ENCODE results near the gene MYT1.
"Not testable (repeated sequence)": the region's sequence is repeated elsewhere in the genome, so short reads cannot be mapped to it uniquely, and the experiment has no call there.

MYT1 gene

GRCh38 chr20:64119681-64120341, 44.4 kb upstream of the MYT1 start:
- Histone ChIP-seq H3F3A (ENCODE audit: insufficient read depth, low read length) (no peaks in the 10 kb centered on the region), H3K9me3 (ENCODE audit: low read length) (no peaks in the 10 kb centered on the region), H3K27ac (ENCODE audit: low read depth, low read length, poor library complexity, severe bottlenecking) (no peak overlapping the region), H3K27me3 (ENCODE audit: insufficient read depth, low read length) (no peaks in the 10 kb centered on the region), H3K9ac (ENCODE audit: low read length) (peak overlapping the region; percentile 19; the same call in 1 of the 2 replicates), H3K4me3 (ENCODE audit: low read depth, low read length, poor library complexity, severe bottlenecking) (peak overlapping the region; percentile 44), H3K4me1 (ENCODE audit: insufficient read depth, low read length, severe bottlenecking) (peaks cover 8% of the 10 kb centered on the region), H3K4me2 (ENCODE audit: low read length) (peak overlapping the region; percentile 65), H3K9me2 (ENCODE audit: low read depth, low read length) (no peaks in the 10 kb centered on the region), H4K20me1 (ENCODE audit: insufficient read depth, low read length) (no peaks in the 10 kb centered on the region), H2AFZ (ENCODE audit: low read length) (no peak overlapping the region), H3K79me2 (ENCODE audit: insufficient read depth, low read length) (no peaks in the 10 kb centered on the region), H3K36me3 (ENCODE audit: insufficient read depth, low read length) (no peaks in the 10 kb centered on the region)
- TF ChIP-seq, protein P1, sequence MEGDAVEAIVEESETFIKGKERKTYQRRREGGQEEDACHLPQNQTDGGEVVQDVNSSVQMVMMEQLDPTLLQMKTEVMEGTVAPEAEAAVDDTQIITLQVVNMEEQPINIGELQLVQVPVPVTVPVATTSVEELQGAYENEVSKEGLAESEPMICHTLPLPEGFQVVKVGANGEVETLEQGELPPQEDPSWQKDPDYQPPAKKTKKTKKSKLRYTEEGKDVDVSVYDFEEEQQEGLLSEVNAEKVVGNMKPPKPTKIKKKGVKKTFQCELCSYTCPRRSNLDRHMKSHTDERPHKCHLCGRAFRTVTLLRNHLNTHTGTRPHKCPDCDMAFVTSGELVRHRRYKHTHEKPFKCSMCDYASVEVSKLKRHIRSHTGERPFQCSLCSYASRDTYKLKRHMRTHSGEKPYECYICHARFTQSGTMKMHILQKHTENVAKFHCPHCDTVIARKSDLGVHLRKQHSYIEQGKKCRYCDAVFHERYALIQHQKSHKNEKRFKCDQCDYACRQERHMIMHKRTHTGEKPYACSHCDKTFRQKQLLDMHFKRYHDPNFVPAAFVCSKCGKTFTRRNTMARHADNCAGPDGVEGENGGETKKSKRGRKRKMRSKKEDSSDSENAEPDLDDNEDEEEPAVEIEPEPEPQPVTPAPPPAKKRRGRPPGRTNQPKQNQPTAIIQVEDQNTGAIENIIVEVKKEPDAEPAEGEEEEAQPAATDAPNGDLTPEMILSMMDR (IDR thresholded peaks at IDR 0.05; ENCODE audit: low read length), result no peak
- no peak for TF ChIP-seq EZH2 (IDR thresholded peaks at IDR 0.05; ENCODE audit: borderline replicate concordance, low read length)

- no peak overlapping the region for H3K4me3 ChIP-seq (ENCODE audit: low read depth, low read length, poor library complexity, severe bottlenecking)
- no peaks in the 10 kb centered on the region for H3K9me2 ChIP-seq (ENCODE audit: low read depth, low read length)
- no peaks in the 10 kb centered on the region for H3K79me2 ChIP-seq (ENCODE audit: insufficient read depth, low read length)
- no peak for TF ChIP-seq EZH2 (IDR thresholded peaks at IDR 0.05; ENCODE audit: borderline replicate concordance, low read length)
- TF ChIP-seq, protein P1 (IDR thresholded peaks at IDR 0.05; ENCODE audit: low read length), result no peak
- H3K4me1 ChIP-seq (ENCODE audit: insufficient read depth, low read length, severe bottlenecking), result peaks cover 8% of the 10 kb centered on the region
- no peak overlapping the region for H3K9ac ChIP-seq (ENCODE audit: low read length)
- no peak overlapping the region for H3K27ac ChIP-seq (ENCODE audit: low read depth, low read length, poor library complexity, severe bottlenecking)
- H3K36me3 ChIP-seq (ENCODE audit: insufficient read depth, low read length), result no peaks in the 10 kb centered on the region
- no peak overlapping the region for H2AFZ ChIP-seq (ENCODE audit: low read length)
- H3F3A ChIP-seq (ENCODE audit: insufficient read depth, low read length), result no peaks in the 10 kb centered on the region
- no peaks in the 10 kb centered on the region for H3K27me3 ChIP-seq (ENCODE audit: insufficient read depth, low read length)
- no peaks in the 10 kb centered on the region for H3K9me3 ChIP-seq (ENCODE audit: low read length)
- H3K4me2 ChIP-seq (ENCODE audit: low read length), result no peak overlapping the region
- no peaks in the 10 kb centered on the region for H4K20me1 ChIP-seq (ENCODE audit: insufficient read depth, low read length)
Measured at GRCh38 chr20:64121586-64121985, 42.7 kb upstream of the MYT1 start.

- not testable (repeated sequence) for H3K9me2 ChIP-seq (ENCODE audit: low read depth, low read length); H3F3A ChIP-seq (ENCODE audit: insufficient read depth, low read length); H3K36me3 ChIP-seq (ENCODE audit: insufficient read depth, low read length); H3K9ac ChIP-seq (ENCODE audit: low read length); H2AFZ ChIP-seq (ENCODE audit: low read length); H3K9me3 ChIP-seq (ENCODE audit: low read length); H4K20me1 ChIP-seq (ENCODE audit: insufficient read depth, low read length); H3K27ac ChIP-seq (ENCODE audit: low read depth, low read length, poor library complexity, severe bottlenecking); H3K27me3 ChIP-seq (ENCODE audit: insufficient read depth, low read length); H3K79me2 ChIP-seq (ENCODE audit: insufficient read depth, low read length); H3K4me2 ChIP-seq (ENCODE audit: low read length); H3K4me3 ChIP-seq (ENCODE audit: low read depth, low read length, poor library complexity, severe bottlenecking); H3K4me1 ChIP-seq (ENCODE audit: insufficient read depth, low read length, severe bottlenecking)
Measured at GRCh38 chr20:64122927-64123326, 41.3 kb upstream of the MYT1 start.

GRCh38 chr20:64123517-64123916, 40.7 kb upstream of the MYT1 start:
- H4K20me1 ChIP-seq (ENCODE audit: insufficient read depth, low read length), result not testable (repeated sequence)

More at GRCh38 chr20:64123517-64123916, 40.7 kb upstream of the MYT1 start:
- not testable (repeated sequence) for H3K4me2 ChIP-seq (ENCODE audit: low read length); H3K4me3 ChIP-seq (ENCODE audit: low read depth, low read length, poor library complexity, severe bottlenecking); H3K9ac ChIP-seq (ENCODE audit: low read length); H3K79me2 ChIP-seq (ENCODE audit: insufficient read depth, low read length); H3K4me1 ChIP-seq (ENCODE audit: insufficient read depth, low read length, severe bottlenecking); H2AFZ ChIP-seq (ENCODE audit: low read length); H3K9me2 ChIP-seq (ENCODE audit: low read depth, low read length); H3K27ac ChIP-seq (ENCODE audit: low read depth, low read length, poor library complexity, severe bottlenecking); H3K9me3 ChIP-seq (ENCODE audit: low read length); H3K27me3 ChIP-seq (ENCODE audit: insufficient read depth, low read length); H3F3A ChIP-seq (ENCODE audit: insufficient read depth, low read length); H3K36me3 ChIP-seq (ENCODE audit: insufficient read depth, low read length)

All from OCI-LY1 (cell line).